GM21423 (cell line): ENCODE data around the gene CDH5.

Experiments
- ATAC-seq: cut with Tn5 transposase; IDR thresholded peaks from one replicate; pipeline ENCODE4 v1.9.1; 2021; ENCODE audit warnings: mild to moderate bottlenecking, moderate library complexity; ENCODE audit not compliant: unreplicated experiment

Gene CDH5

DNA sequence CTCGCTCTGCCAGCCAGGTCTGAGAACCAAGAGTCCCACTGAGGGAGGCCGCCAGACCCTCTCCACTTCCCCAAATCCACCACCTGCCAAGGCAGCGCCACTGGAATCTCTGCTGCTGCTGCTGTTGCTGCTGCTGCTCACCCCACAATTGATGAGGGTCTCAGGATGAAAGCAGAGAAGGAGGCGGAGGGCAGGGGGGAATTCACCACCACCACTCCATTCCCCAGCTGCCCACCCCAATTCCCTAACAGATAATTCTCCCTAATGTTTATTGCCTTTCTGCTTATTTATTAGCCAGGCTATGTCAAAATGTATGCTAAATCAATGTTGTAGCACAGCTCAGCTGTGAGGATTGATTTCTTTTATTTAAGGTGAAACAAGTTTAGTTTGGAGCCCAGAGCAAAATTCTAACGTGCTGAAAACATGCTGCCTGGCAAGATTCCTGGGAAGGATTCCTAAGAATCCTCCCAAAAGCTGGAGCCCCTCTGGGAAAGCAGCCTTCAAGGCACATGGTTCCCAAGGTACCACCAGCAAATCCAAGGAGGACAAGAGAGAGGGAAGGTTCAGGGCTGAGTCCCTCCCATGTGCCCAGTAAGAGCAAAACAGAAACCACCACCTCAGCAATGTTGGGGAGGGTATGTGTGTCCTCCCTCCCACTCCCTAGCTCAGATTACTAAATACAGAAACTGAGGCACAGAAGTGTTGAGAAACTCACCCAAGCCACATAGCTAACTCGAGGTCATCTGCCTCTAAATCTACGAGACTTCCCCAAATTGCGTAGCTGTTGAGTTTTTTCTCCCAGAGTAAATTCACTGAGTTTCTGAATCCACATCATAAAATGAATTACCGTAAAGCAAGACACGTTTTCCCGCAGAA is 12.2 kb upstream of the CDH5 start:
- ATAC-seq, result no peak

DNA sequence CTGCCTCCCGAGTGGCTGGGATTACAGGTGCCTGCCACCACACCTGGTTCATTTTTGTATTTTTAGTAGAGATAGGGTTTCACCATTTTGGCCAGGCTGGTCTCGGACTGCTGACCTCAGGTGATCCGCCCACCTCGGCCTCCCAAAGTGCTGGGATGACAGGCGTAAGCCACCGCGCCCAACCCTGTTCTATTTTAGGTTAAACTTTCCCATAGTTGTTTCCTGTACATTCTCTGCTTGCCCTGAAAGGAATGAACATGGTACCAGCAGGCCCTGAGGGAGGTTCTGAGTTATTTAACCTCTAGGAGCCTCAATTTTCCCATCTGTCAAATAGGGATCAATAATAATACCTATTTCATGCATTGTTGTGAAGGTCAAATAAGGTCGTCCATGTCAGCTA is 11.0 kb upstream of the CDH5 start:
- no peak for ATAC-seq

DNA sequence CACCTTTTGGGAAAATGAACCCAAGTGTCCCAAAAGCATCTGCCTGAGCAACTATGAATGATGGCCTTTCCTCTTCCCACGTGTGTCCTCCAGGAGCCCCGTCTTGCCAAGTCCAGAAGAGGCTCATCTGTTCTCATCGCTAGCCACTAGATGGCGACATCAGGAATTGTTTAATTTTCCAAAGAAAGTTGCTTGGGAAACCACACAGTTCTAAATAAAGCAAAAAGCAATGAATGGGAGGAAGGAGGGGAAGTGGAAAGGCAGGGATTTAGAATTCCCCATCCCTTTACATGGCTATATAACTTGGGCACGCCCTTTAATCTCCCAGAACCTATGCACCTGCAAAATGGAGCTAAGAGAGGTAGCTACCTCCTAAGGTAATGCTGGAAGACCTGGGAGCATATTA is 9.0 kb upstream of the CDH5 start:
- ATAC-seq, result no peak

DNA sequence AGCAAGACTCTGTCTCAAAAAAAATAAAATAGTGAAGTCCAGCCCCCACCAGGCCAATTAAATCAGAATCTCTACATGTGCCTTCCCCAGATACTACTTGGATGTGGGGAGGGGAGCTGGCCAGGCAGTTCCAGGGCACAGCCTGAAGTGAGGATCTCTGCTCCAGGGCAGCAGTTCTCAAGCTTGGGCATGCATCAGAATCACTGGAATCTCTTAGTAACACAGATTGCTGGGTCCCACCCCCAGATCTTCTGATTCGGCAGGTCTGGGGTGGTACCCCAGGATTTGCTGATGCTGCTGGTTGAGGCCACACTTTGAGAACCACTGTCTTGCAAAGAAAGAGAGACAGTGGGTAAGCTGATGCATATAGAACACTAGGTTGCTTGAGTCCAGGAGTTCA is 8.3 kb upstream of the CDH5 start:
- no peak for ATAC-seq

DNA sequence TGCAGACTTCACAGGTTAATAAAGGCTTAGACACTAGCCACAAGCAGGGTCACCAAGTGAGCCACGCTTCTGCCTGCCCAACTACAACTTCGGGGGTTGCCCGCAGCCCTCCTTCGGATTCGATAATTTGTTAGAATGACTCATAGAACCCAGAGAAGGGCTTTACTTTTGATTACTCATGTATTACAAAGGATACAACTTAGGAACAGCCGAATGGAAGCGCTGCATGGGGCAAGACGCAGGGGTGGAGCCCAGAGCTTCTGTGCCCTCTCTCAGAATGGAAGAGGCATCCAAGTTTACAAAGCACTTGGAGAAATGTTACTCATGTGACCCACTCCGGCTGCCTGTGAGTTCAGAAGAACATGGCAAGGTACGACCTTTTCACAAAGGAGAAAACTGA is 7.5 kb upstream of the CDH5 start:
- ATAC-seq, result no peak

DNA sequence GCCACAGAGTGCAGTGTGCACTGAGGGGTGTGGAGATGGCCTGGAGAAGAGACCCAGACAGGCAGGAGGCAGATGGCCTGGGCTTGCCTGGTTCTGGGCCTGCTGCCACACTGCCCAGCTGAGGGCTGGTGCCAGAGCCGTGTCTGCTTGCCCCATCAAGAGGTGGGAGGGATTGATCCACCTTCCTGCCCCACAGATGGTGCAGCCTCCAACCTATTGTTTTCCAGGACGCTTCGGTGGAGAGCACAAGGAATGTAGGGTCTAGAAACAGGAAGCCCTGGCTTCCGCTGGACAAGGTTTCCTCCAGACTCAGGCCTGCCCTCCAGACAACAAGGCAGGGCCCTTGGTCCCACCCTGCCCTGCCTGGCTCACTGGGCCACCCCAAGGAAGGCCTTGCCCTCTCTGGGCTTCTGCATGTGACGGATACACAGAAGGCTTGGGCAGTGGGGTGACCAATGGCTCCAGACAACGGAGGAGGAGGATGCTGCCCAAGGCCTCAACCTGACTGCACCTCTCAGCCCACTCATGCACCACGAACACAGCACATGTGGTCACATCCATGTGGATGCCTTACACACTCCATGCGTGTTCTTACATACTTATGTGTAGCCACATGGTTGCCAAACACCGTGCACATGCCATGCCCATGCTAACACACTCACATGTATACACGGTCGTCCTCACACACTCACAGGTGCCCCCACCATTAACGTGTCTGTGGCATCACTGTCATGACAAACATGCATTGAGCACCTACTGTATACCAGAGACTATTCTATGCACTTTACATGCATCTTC is 6.5 kb upstream of the CDH5 start:
- ATAC-seq, result no peak

DNA sequence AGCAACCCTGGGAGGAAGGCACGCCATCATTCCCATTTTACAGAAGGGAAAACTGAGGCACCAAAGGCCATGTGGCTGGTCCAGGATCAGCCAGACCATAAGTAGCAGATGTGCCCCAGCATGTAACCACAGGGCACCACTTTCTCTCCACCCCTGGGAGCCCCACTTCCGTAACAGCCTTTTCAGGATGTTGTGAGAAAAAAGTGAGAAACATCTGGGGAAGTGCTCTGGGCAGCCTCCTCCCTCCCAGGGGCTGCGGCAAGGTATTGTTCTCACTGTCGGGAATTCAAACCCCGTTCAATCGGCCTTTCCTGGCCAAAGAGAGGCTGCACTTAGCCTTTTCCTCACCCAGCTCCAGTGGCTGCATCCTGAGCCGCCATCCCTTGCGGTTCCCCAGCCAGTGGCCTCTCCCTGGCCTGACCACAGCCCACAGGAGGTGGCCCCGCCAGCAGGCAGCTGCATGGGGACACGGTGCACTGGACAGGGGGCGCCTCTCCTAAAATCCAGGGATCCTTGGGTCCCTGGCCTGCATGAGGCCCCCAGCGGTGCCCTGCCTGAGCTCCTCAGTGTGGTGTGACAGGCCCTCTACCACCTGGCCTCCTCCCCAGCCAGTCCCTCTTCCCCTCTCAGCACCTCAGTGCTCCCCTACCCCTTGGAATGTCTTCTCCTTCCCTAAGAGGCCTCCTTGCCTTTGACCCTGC is 5.7 kb upstream of the CDH5 start:
- no peak for ATAC-seq

DNA sequence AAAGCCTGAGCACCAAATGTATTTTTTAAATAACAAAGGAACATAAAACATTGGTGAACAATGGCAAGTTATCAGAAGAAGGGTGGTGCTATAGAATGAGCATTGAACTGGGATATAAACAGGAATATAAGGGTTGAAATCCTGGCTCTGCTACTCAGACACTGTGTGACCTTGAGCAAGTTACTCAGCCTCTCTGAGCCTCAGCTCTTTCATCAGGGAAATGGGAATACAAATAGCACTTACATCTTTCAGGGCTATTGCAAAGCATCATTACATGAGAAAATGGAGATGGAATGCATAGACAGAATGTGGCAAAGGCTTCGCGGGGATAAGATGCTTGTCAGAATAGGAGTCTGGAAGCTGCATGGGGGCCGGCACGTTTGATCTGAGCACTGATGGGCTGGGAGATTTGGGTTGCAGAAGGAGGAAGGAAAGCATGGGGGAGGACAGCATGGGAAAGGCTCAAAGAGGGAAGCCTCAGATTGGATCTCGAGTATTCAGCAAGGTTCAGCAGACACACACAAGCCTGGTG is 4.8 kb upstream of the CDH5 start:
- ATAC-seq, result no peak

DNA sequence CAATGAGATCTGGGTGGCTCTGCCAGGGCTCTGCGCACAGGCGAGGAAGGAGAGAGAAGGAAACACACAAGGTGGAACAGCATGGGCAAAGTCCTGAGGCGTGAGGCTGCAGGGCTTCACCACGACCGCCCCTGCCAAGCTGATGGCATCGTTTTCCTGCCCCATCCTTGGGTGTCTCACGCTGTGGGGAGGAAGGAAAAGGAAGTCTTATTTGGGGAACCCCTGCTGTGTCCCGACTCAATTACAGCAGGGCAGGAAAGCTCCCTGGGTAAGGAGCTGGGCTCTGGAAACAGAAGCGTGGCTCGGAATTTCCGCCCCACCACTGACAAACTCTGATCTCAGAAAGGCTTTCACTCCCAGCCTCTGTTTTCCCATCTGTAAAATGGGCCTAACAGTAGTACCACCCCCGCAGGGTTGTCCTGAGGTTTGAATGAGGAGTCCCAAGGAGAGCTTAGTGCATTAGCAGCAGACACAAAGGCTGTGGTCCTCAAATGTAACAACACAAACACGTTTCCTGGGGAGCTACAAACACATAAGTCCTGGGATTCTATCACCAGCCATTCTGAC is 3.2 kb upstream of the CDH5 start:
- ATAC-seq, result no peak

DNA sequence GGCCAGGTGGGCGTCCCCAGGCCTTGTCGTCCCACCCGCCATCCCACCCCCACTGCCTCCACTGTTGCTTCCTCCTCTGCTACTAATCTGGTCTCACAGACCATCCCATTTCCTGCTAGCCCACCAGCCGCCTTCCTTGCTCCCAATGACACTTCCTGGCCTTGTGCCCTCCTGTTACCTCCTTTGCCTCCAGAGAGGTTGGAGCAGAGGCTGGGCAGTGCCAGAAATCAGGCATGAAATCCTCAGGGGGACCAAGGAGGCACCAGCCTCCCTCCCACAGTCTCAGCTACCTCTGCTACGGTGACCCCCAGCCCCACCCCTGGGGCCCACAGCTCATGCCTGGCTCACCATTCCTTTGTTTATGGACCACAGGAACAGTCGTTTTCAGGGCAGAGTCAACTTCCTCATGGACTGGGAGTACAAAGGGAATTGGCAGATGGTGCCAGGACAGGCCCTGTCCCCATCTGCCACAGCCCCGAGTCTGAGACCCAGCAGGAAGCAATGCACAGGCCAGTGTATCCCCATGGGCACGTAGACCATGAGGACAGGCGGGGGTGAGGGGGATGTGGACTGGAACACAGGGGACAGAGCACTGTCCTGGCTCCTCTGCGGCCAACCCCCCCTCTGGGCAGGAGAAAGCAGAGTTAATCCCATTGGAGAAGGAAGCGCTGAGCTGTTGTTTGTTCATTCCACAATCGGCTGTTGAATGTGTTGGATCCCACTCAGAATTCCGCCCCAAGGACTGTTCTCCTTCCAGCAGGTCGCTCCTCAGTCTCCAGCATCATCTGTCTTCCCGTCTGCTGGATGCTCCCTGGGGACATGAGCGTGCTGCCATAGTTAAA is 2.2 kb upstream of the CDH5 start:
- no peak for ATAC-seq

DNA sequence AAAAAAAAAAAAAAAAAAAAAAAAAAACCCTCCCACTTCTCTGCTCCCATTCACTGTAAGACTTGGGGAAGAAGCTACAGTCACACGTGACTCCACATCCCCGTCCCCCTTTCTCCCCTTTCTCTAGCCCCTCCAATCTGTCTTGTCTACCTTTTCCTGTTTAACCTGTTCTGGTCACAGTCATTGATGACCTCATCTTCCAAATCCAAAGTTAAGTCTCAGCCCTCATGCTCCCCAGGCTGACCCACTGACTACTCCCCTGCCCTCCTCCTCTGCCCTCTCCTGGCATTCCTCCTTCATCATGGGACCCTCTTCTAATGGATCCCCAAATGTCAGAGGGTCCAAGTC is 1.6 kb upstream of the CDH5 start:
- no peak for ATAC-seq

DNA sequence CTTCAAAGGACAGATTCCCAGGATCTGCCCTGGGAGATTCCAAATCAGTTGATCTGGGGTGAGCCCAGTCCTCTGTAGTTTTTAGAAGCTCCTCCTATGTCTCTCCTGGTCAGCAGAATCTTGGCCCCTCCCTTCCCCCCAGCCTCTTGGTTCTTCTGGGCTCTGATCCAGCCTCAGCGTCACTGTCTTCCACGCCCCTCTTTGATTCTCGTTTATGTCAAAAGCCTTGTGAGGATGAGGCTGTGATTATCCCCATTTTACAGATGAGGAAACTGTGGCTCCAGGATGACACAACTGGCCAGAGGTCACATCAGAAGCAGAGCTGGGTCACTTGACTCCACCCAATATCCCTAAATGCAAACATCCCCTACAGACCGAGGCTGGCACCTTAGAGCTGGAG is 840 bp upstream of the CDH5 start:
- no peak for ATAC-seq

DNA sequence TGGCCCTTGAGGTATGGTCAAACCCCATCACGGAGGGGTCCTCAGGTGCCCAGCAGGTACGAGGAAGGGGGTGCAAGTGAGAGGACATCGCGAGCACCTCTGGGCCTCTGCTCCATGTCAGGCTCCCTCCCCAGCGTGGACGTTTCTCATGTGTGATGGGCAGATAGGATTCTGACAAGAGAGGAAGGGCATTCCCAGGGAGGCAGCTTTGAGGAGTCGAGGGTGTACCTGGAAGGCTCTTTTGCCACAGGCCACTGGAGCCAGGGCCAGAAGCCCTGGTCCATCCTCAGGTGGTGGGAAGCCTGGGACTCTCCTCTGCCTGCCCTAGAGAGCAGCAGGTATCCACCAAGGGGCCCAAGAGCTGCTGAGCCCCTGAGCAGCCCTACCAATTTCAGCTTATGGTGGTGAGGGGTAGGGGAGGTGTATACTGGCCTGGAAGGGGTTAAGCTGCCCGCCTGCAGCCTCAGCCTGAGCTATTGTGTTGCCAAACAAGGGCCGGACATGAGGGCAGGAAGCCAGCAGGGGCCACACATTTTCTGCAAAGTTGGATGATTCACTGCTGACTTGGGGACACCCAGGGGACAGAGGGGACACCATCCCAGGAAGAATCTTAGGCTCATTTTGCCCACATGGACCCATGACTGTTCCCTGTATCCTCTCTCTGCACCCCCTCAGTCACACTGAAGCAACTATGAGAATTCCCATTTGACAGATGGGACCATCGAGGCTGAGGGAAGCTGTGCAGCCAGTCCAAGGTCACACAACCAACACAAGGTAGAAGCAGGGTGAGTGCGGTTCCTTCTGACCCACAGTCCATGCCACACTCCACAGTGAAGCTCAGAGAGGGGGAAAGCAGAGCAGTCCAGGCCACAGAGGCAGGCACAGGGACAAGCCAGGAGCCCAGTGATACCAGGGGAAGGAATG is 1.7 kb downstream of the CDH5 start:
- ATAC-seq, result no peak

DNA sequence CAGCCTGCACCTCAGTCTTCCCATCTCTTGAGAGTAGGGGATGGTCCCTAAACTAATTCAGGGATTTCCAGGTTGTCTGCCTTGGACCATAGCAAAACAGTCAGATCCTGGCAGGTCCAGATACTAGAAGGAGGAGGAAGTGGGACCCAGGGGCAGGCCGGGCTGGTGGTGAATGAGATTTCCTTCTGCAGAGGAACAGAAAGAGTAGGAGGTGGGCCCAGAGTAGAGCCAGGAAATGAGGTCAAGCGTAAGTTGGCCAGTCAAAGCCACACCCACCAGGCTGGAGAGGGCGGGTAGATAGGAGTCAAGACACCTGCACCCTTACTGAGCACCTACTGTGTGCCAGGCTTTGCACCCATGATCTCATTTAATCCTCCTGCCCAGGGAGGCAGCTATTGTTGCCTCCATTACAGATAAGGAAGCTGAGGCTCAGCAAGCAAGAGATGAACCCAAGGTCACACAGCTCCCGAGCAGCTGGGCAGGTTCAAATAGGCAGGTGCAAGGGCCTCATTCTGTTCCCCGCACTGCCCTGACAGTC is 2.6 kb downstream of the CDH5 start:
- ATAC-seq, result no peak

DNA sequence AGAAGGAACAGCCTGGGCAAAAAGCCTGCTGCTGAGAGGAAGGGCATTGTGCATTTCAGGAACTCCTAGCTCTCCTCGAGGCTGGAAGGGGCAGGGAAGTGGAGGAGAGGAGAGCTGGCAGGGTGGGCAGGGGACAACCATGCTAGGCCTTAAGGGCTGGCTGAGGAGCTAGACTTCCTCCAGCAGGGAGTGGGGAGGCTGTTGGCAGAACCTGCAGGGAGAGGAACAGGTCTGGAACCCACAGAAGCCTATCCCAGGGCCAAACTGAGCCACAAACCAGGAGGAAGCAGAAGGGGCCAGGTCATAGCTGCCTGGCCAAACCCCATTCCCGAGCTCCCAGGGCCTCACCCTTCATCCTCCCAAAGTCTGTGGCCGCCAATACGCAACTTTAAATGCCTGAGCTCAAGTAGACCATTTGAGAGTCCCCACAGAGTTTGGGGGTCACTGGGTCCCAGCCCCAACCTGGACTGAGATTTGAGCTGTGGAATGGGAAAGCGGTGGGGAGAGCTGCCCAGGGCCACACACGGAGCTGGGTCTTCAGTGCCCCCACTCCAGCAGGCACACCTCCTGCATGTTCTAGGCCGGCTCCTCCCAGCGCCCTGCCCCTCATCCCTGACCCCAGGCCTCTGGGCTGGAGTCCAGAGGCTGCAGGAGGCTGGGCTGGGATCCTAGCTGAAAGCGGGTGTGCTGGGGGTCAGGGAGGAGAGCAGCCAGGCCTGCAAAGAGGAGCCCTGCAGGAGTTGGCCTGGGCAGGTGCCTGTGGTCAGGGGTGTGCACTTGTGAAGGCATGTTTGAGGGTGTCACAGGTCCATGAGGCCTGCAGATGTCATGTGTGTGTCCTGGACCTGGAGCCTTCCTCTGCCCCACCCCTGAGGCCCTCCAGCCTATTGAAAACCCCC is 4.5 kb downstream of the CDH5 start:
- ATAC-seq, result no peak

DNA sequence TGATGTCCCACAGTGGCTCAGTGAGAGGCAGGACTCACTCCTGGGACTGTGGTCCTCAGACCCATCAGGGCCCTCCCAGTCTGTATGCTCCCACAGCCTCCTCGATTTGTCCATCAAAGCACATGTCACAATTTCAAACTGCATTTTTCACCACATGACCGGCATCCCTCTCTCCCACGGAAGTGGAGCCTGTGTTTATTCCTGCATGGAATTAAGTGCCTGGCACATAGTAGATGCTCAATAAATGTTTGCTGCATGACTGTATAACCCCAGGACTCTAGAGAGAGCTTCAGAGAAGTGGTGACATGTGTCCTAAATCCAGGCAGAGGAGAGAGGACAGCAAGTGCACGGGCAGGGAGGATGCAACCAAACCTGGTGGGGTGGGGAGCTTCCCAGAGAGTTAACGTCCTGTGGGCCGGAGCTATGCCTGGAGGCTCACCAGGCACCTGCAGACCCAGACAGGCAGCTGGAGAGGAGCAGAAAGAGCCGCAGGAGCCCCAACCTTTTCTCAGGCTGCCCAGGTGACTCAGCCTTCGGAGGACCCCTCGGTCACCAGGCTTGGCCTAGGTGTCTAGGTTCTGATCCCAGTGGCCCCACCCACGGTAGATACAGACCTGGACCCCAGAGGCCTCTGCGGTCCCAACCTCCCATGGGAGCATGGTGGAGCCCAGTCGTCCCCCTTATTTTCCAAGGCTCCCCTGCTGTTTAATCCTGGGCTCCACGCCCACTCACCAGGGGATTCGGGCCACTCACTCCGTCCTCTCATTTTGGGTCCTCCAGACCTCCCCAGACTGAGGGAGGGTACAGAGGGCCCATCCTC is 5.8 kb downstream of the CDH5 start:
- ATAC-seq, result no peak

DNA sequence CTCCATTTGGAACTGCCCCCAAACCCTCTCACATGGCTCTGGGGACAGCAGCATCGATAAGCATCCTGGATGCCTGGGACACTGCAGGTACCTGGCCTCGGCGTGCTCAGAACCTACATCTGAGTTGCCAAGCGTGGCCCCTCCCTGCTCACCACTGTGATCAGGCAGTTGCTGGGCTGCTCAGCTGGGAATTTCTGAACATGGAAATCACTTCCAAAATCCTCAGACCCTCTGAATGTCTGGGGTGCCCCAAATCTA is 6.3 kb downstream of the CDH5 start:
- no peak for ATAC-seq
